B cell (primary cell): Measurements from ENCODE around the gene CDHR1.

ENCODE experiments used
- CTCF ChIP-seq: fragments of 200-600 bp; IDR thresholded peaks from one replicate; pipeline ENCODE4 v1.8.0; 2022; ENCODE audit warnings: antibody characterized with exemption, mild to moderate bottlenecking
- EZH2 ChIP-seq: IDR thresholded peaks from 2 replicates; pipeline ENCODE4 v1.6.1; 2012; ENCODE audit warnings: borderline replicate concordance, low read depth, mild to moderate bottlenecking, moderate library complexity, low read length; ENCODE audit not compliant: insufficient read depth, poor library complexity, severe bottlenecking

- TF ChIP-seq CTCF (no peak), EZH2 (no peak)
These were observed 1.0 kb upstream of the CDHR1 start for GRCh38 chr10:84193327-84193726.
